HepG2 (cell line): ENCODE results near the gene TRMT1. TPM values are rescaled to one million over a fixed set of nuclear protein-coding genes. Genes with fewer than 3 reads are reported as not detected.

Source experiments
- AGO2 ChIP-seq: fragments of 200-400 bp; formaldehyde crosslinking; optimal IDR thresholded peaks from 2 replicates; pipeline ENCODE3; 2017; ENCODE audit warnings: mild to moderate bottlenecking, low read depth, low read length, moderate library complexity
- BRCA1 ChIP-seq: sonication (generic); formaldehyde crosslinking; IDR thresholded peaks from 2 replicates; pipeline ENCODE4 v1.4.0; 2020; ENCODE audit warnings: missing genetic modification reagents
- IRF2 ChIP-seq: IDR thresholded peaks from 2 replicates; pipeline ENCODE4 v1.6.1; 2018; ENCODE audit warnings: missing genetic modification reagents, missing compliant biosample characterization
- ISL2 ChIP-seq: sonication (generic); formaldehyde crosslinking; IDR thresholded peaks from 2 replicates; pipeline ENCODE4 v1.5.0; 2020; ENCODE audit warnings: missing genetic modification reagents
- MIER2 ChIP-seq: IDR thresholded peaks from 2 replicates; pipeline ENCODE4 v1.6.1; 2016; ENCODE audit warnings: missing biosample characterization, missing genetic modification reagents
- MIXL1 ChIP-seq: IDR thresholded peaks from 2 replicates; pipeline ENCODE4 v1.6.1; 2016
- MTA1 ChIP-seq: sonication (generic); formaldehyde crosslinking; IDR thresholded peaks from 2 replicates; pipeline ENCODE4 v1.4.0; 2020; ENCODE audit warnings: missing genetic modification reagents, mild to moderate bottlenecking, borderline replicate concordance
- MTF2 ChIP-seq: sonication (generic); formaldehyde crosslinking; IDR thresholded peaks from 2 replicates; pipeline ENCODE4 v1.5.0; 2020; ENCODE audit warnings: missing genetic modification reagents, borderline replicate concordance
- NONO ChIP-seq, 2 experiments: fragments of 450-650 bp in 1 of 2; sonication (generic) in 1 of 2; formaldehyde crosslinking in 1 of 2; IDR thresholded peaks in 1 of 2; conservative IDR thresholded peaks in 1 of 2; 2 replicates each; pipeline versions ENCODE4 v1.6.1 to v1.8.0; 2017 to 2022; ENCODE audit warnings: mild to moderate bottlenecking in 1 of 2, missing genetic modification reagents in 1 of 2, moderate library complexity in 1 of 2
- NPAS2 ChIP-seq: sonication (generic); formaldehyde crosslinking; IDR thresholded peaks from 2 replicates; pipeline ENCODE4 v1.8.0; 2022; ENCODE audit warnings: mild to moderate bottlenecking, missing genetic modification reagents, borderline replicate concordance
- REXO4 ChIP-seq: sonication (generic); formaldehyde crosslinking; IDR thresholded peaks from 2 replicates; pipeline ENCODE4 v1.8.0; 2022; ENCODE audit warnings: missing genetic modification reagents, mild to moderate bottlenecking, borderline replicate concordance
- RFX3 ChIP-seq: IDR thresholded peaks from 2 replicates; pipeline ENCODE4 v1.6.1; 2016; ENCODE audit warnings: missing biosample characterization, missing genetic modification reagents
- RNF2 ChIP-seq: fragments of 450-650 bp; conservative IDR thresholded peaks from 2 replicates; pipeline ENCODE4 v1.6.1; 2016; ENCODE audit warnings: low read depth
- SAFB2 ChIP-seq: sonication (generic); formaldehyde crosslinking; IDR thresholded peaks from 2 replicates; pipeline ENCODE4 v1.5.1; 2020; ENCODE audit warnings: missing genetic modification reagents, low read depth, mild to moderate bottlenecking, borderline replicate concordance
- ZBTB7A ChIP-seq: sonication (generic); formaldehyde crosslinking; IDR thresholded peaks from 2 replicates; pipeline ENCODE4 v1.8.0; 2022; ENCODE audit warnings: mild to moderate bottlenecking, missing genetic modification reagents
- ZFP37 ChIP-seq: sonication (generic); formaldehyde crosslinking; IDR thresholded peaks from 2 replicates; pipeline ENCODE4 v1.4.0; 2020; ENCODE audit warnings: missing genetic modification reagents, borderline replicate concordance
- ZFP41 ChIP-seq: sonication (generic); formaldehyde crosslinking; IDR thresholded peaks from 2 replicates; pipeline ENCODE4 v1.4.0; 2020; ENCODE audit warnings: mild to moderate bottlenecking, missing genetic modification reagents, borderline replicate concordance
- ZNF337 ChIP-seq: sonication (generic); formaldehyde crosslinking; IDR thresholded peaks from 2 replicates; pipeline ENCODE4 v1.5.1; 2020; ENCODE audit warnings: missing genetic modification reagents, low read depth, mild to moderate bottlenecking, borderline replicate concordance
- ZNF619 ChIP-seq: sonication (generic); formaldehyde crosslinking; IDR thresholded peaks from 2 replicates; pipeline ENCODE4 v1.4.0; 2020; ENCODE audit warnings: mild to moderate bottlenecking, missing genetic modification reagents
- ZNF850 ChIP-seq: sonication (generic); formaldehyde crosslinking; conservative IDR thresholded peaks from 2 replicates; pipeline ENCODE4 v1.9.0; 2021; ENCODE audit warnings: mild to moderate bottlenecking, missing genetic modification reagents
- ZSCAN12 ChIP-seq: sonication (generic); formaldehyde crosslinking; IDR thresholded peaks from 2 replicates; pipeline ENCODE4 v1.9.0; 2021; ENCODE audit warnings: mild to moderate bottlenecking, missing genetic modification reagents
- polyA plus RNA-seq, 8 experiments: library from polyadenylated mRNA; depleted of rRNA in 3 of 8; stranded (reverse) in 7 of 8; unstranded in 1 of 8; fragments of >200 nt; fragmentation: Illumina TruSeq in 4 of 8; extraction: Trizol in 4 of 8; gene quantifications; 2 replicates each; pipeline versions ENCODE4 v1.2.1 to v1.2.3, GENCODE V29; 2011 to 2016; ENCODE audit warnings: low read depth in 4 of 8, missing spikeins in 1 of 8, mixed read lengths in 1 of 8; ENCODE audit not compliant: insufficient read depth in 1 of 8
- total RNA-seq, 5 experiments: library from RNA; depleted of rRNA; stranded (reverse); fragments of >200 nt; fragmentation: Illumina TruSeq; extraction: Trizol; gene quantifications; 2 replicates each; pipeline ENCODE4 v1.2.3, GENCODE V29; 2016; ENCODE audit warnings: low read depth in 1 of 5
- TF ChIP-seq, protein P1 (sequence below): sonication (generic); formaldehyde crosslinking; IDR thresholded peaks from 2 replicates; pipeline ENCODE4 v1.5.0; 2020; ENCODE audit warnings: missing genetic modification reagents
- TF ChIP-seq, protein P2 (sequence below): sonication (generic); formaldehyde crosslinking; conservative IDR thresholded peaks from 2 replicates; pipeline ENCODE4 v1.4.0; 2020; ENCODE audit warnings: missing genetic modification reagents
- TF ChIP-seq, protein P3 (sequence below): sonication (generic); formaldehyde crosslinking; IDR thresholded peaks from 2 replicates; pipeline ENCODE4 v1.5.1; 2020; ENCODE audit warnings: missing genetic modification reagents, mild to moderate bottlenecking, borderline replicate concordance
- TF ChIP-seq, protein P4 (sequence below): sonication (generic); formaldehyde crosslinking; IDR thresholded peaks from 2 replicates; pipeline ENCODE4 v1.9.0; 2022; ENCODE audit warnings: low read depth, missing genetic modification reagents

Gene TRMT1
- total and polyA plus RNA-seq, 2 of the 13 experiments (the other 11 are each of a cell fraction or from before 2014, with no cell fraction given), result 35.5 to 44.1 TPM

DNA sequence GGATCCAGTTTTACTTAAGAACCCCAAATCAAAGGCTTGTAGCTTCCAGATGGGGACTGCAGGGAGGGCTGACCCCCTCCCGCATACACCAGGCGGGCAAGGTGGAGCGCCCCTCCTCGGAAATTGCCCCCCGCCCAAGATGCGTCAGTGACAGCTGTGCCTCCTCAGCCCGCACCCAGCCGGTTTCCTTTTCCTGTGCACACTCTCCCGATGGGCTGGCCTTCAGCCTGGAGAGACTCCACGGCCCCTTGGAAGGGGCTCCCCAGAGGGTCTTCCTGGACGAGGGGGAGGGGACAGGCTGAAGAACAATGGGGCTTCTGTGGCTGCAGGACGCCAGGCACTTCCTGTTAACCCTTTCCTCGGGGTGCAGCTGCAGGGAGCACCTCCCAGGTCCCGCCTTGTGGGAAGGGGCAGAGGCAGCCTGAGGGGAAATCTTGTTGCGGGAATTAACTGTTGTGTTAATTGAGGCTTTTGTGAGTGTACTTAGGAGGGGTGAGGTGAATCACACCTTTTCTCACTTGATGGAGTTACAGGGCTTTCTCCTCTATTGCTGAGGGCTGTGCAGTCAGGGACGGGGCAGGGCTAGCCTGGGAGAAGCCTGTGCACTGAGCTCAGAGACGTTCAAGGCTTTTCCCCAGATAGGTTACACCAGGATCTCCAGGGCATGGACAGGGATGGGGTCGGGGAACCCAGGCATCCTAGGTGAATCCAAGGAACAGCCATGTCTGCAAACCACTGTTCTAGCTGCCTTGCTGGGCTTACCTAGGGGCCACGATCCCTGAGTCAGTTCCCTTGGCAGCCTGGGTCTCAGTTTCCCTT, 48.0 kb upstream of the TRMT1 start (continued):
- TF ChIP-seq MIXL1 (CRISPR knock-in tag) (0 out of 2 replicates have a peak, but pooled peaks have one; percentile 27), RFX3 (CRISPR knock-in tag) (no peak), NPAS2 (no peak), ISL2 (CRISPR knock-in tag) (peak; percentile 69; the same call in 1 of the 2 replicates), NONO (IDR thresholded peaks at IDR 0.05) (no peak), NONO (CRISPR knock-in tag; conservative IDR thresholded peaks at IDR 0.05) (peak; percentile 90), MIER2 (peak; percentile 57; the same call in 1 of the 2 replicates), RNF2 (no peak), IRF2 (CRISPR knock-in tag) (peak; percentile 80; the same call in 1 of the 2 replicates), ZFP41 (CRISPR knock-in tag) (no peak), SAFB2 (CRISPR knock-in tag) (no peak), BRCA1 (CRISPR knock-in tag) (no peak), ZNF337 (CRISPR knock-in tag) (no peak), ZNF850 (no peak), ZBTB7A (CRISPR knock-in tag) (peak; percentile 99), ZSCAN12 (CRISPR knock-in tag) (no peak), MTF2 (no peak), MTA1 (CRISPR knock-in tag) (peak; percentile 90; the same call in 1 of the 2 replicates), ZNF619 (no peak), AGO2 (no peak), ZFP37 (0 out of 2 replicates have a peak, but pooled peaks have one; percentile 34), REXO4 (CRISPR knock-in tag) (no peak)
- TF ChIP-seq, protein P1, sequence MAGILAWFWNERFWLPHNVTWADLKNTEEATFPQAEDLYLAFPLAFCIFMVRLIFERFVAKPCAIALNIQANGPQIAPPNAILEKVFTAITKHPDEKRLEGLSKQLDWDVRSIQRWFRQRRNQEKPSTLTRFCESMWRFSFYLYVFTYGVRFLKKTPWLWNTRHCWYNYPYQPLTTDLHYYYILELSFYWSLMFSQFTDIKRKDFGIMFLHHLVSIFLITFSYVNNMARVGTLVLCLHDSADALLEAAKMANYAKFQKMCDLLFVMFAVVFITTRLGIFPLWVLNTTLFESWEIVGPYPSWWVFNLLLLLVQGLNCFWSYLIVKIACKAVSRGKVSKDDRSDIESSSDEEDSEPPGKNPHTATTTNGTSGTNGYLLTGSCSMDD, result no peak
- TF ChIP-seq, protein P2, sequence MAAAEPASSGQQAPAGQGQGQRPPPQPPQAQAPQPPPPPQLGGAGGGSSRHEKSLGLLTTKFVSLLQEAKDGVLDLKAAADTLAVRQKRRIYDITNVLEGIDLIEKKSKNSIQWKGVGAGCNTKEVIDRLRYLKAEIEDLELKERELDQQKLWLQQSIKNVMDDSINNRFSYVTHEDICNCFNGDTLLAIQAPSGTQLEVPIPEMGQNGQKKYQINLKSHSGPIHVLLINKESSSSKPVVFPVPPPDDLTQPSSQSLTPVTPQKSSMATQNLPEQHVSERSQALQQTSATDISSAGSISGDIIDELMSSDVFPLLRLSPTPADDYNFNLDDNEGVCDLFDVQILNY (CRISPR knock-in tag), result no peak
- TF ChIP-seq, protein P3, sequence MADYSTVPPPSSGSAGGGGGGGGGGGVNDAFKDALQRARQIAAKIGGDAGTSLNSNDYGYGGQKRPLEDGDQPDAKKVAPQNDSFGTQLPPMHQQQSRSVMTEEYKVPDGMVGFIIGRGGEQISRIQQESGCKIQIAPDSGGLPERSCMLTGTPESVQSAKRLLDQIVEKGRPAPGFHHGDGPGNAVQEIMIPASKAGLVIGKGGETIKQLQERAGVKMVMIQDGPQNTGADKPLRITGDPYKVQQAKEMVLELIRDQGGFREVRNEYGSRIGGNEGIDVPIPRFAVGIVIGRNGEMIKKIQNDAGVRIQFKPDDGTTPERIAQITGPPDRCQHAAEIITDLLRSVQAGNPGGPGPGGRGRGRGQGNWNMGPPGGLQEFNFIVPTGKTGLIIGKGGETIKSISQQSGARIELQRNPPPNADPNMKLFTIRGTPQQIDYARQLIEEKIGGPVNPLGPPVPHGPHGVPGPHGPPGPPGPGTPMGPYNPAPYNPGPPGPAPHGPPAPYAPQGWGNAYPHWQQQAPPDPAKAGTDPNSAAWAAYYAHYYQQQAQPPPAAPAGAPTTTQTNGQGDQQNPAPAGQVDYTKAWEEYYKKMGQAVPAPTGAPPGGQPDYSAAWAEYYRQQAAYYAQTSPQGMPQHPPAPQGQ (CRISPR knock-in tag), result no peak
- TF ChIP-seq, protein P4, sequence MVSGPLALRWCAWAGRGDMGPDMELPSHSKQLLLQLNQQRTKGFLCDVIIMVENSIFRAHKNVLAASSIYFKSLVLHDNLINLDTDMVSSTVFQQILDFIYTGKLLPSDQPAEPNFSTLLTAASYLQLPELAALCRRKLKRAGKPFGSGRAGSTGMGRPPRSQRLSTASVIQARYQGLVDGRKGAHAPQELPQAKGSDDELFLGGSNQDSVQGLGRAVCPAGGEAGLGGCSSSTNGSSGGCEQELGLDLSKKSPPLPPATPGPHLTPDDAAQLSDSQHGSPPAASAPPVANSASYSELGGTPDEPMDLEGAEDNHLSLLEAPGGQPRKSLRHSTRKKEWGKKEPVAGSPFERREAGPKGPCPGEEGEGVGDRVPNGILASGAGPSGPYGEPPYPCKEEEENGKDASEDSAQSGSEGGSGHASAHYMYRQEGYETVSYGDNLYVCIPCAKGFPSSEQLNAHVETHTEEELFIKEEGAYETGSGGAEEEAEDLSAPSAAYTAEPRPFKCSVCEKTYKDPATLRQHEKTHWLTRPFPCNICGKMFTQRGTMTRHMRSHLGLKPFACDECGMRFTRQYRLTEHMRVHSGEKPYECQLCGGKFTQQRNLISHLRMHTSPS (CRISPR knock-in tag), result peak; percentile 77; the same call in 1 of the 2 replicates
